IMR-90 (cell line): ENCODE measurements around the gene SPTLC3. TPM values are rescaled to one million over a fixed set of nuclear protein-coding genes. Genes with fewer than 3 reads are reported as not detected.

Experiments
- ATAC-seq: fragments of 200-7000 bp; cut with Tn5 transposase; 2 replicates; pipeline ENCODE4 v1.9.1; 2020; ENCODE audit warnings: low read depth, mild to moderate bottlenecking, moderate library complexity
- BruUV-seq: library from RNA; stranded (reverse); fragments of 400-500 nt; replicated peaks from 2 replicates; lab custom pipeline; 2021; lab: Mats Ljungman, UMichigan
- CTCF ChIA-PET: fragments of 300-600 bp; formaldehyde crosslinking; extraction: SDS; loops from one replicate; lab custom pipeline; 2021; ENCODE audit warnings: antibody characterized with exemption; lab: Yijun Ruan, JAX
- POLR2A ChIA-PET: fragments of 300-600 bp; sonication (Branson Sonifier 250); formaldehyde crosslinking; loops from one replicate; lab custom pipeline; 2022; ENCODE audit warnings: antibody characterized with exemption; ENCODE audit not compliant: unreplicated experiment; lab: Charles Lee
- DNase-seq: peaks from one replicate; pipeline ENCODE4 v3.0.0; 2013
- H2AFZ ChIP-seq: replicated peaks from 2 replicates; pipeline ENCODE3; 2013; ENCODE audit warnings: low read length, mild to moderate bottlenecking; ENCODE audit not compliant: poor library complexity
- H2AK5ac ChIP-seq: 2 replicates; pipeline ENCODE4 v1.6.1; 2013; ENCODE audit warnings: low read depth, low read length, inconsistent platforms
- H2AK9ac ChIP-seq: replicated peaks from 2 replicates; pipeline ENCODE3; 2013; ENCODE audit warnings: mild to moderate bottlenecking, low read depth, low read length, moderate library complexity; ENCODE audit not compliant: poor library complexity
- H2BK120ac ChIP-seq: 2 replicates; pipeline ENCODE4 v1.6.1; 2013; ENCODE audit warnings: low read depth, low read length, inconsistent platforms
- H2BK15ac ChIP-seq: 3 replicates; pipeline ENCODE4 v1.6.1; 2013; ENCODE audit warnings: low read depth, low read length, inconsistent platforms
- H2BK20ac ChIP-seq: 2 replicates; pipeline ENCODE4 v1.6.1; 2013; ENCODE audit warnings: low read depth, mild to moderate bottlenecking, inconsistent platforms, low read length, moderate library complexity
- H2BK5ac ChIP-seq: 2 replicates; pipeline ENCODE4 v1.6.1; 2013; ENCODE audit warnings: mild to moderate bottlenecking, low read depth, low read length, inconsistent platforms; ENCODE audit not compliant: poor library complexity, severe bottlenecking
- H3K14ac ChIP-seq: replicated peaks from 2 replicates; pipeline ENCODE4 v1.6.1; 2013; ENCODE audit warnings: low read depth, low read length, inconsistent platforms
- H3K18ac ChIP-seq: 2 replicates; pipeline ENCODE4 v1.6.1; 2013; ENCODE audit warnings: low read depth, low read length, control low read depth
- H3K23ac ChIP-seq: 2 replicates; pipeline ENCODE4 v1.6.1; 2013; ENCODE audit warnings: low read depth, low read length, inconsistent platforms
- H3K27ac ChIP-seq: 2 replicates; pipeline ENCODE4 v1.5.1; 2013; ENCODE audit warnings: mild to moderate bottlenecking, control low read depth, low read length; ENCODE audit not compliant: insufficient read depth
- H3K27me3 ChIP-seq: 2 replicates; pipeline ENCODE4 v1.6.1; 2013; ENCODE audit warnings: low read length; ENCODE audit not compliant: control insufficient read depth, insufficient read depth
- H3K36me3 ChIP-seq: 2 replicates; pipeline ENCODE4 v1.6.1; 2013; ENCODE audit warnings: low read length, mixed read lengths; ENCODE audit not compliant: control insufficient read depth, insufficient read depth
- H3K4ac ChIP-seq: 2 replicates; pipeline ENCODE4 v1.6.1; 2013; ENCODE audit warnings: low read depth, low read length, inconsistent platforms
- H3K4me1 ChIP-seq: 2 replicates; pipeline ENCODE4 v1.6.1; 2013; ENCODE audit warnings: low read length, mixed read lengths; ENCODE audit not compliant: control insufficient read depth, insufficient read depth
- H3K4me2 ChIP-seq: 2 replicates; pipeline ENCODE4 v1.6.1; 2013; ENCODE audit warnings: low read depth, mild to moderate bottlenecking, control low read depth, low read length, moderate library complexity
- H3K4me3 ChIP-seq: 2 replicates; pipeline ENCODE4 v1.5.1; 2013; ENCODE audit warnings: low read depth, mild to moderate bottlenecking, control low read depth, low read length, moderate library complexity; ENCODE audit not compliant: insufficient read depth
- H3K56ac ChIP-seq: 2 replicates; pipeline ENCODE4 v1.6.1; 2013; ENCODE audit warnings: low read length, inconsistent platforms; ENCODE audit not compliant: insufficient read depth; ENCODE audit errors: extremely low read depth
- H3K79me1 ChIP-seq, 2 experiments: 2 replicates each; pipeline ENCODE4 v1.6.1; 2013; ENCODE audit warnings: low read length in 2 of 2, inconsistent platforms in 1 of 2, low read depth in 1 of 2
- H3K9ac ChIP-seq: 2 replicates; pipeline ENCODE4 v1.6.1; 2013; ENCODE audit warnings: low read depth, low read length, control low read depth
- H3K9me1 ChIP-seq: 2 replicates; pipeline ENCODE4 v1.6.1; 2013; ENCODE audit warnings: low read length, inconsistent platforms; ENCODE audit not compliant: insufficient read depth
- H3K9me3 ChIP-seq: 2 replicates; pipeline ENCODE4 v1.6.1; 2013; ENCODE audit warnings: low read length; ENCODE audit not compliant: control insufficient read depth, insufficient read depth
- H4K20me1 ChIP-seq: 2 replicates; pipeline ENCODE4 v1.6.1; 2013; ENCODE audit warnings: low read length, inconsistent platforms; ENCODE audit not compliant: insufficient read depth
- H4K5ac ChIP-seq: 2 replicates; pipeline ENCODE4 v1.6.1; 2013; ENCODE audit warnings: mild to moderate bottlenecking, low read depth, low read length, control low read depth
- H4K8ac ChIP-seq, 2 experiments: 2 replicates each; pipeline ENCODE4 v1.6.1; 2013; ENCODE audit warnings: low read depth in 2 of 2, low read length in 2 of 2, control low read depth in 1 of 2, inconsistent platforms in 1 of 2
- H4K91ac ChIP-seq: 2 replicates; pipeline ENCODE4 v1.6.1; 2013; ENCODE audit warnings: low read depth, low read length, inconsistent platforms; ENCODE audit not compliant: insufficient read depth
- BHLHE40 ChIP-seq: fragments of 150-350 bp; IDR thresholded peaks from 2 replicates; pipeline ENCODE4 v1.6.1; 2016; ENCODE audit warnings: mild to moderate bottlenecking, low read depth, low read length
- CEBPB ChIP-seq: IDR thresholded peaks from 2 replicates; pipeline ENCODE4 v1.6.1; 2012; ENCODE audit warnings: low read depth, low read length, improper control_type of control experiment
- CHD1 ChIP-seq: IDR thresholded peaks from 2 replicates; pipeline ENCODE4 v1.6.1; 2012; ENCODE audit warnings: low read depth, low read length, improper control_type of control experiment
- CTCF ChIP-seq: conservative IDR thresholded peaks from 2 replicates; pipeline ENCODE4 v1.5.1; 2012; ENCODE audit warnings: mild to moderate bottlenecking, low read depth, low read length, improper control_type of control experiment
- FOS ChIP-seq: fragments of 150-350 bp; IDR thresholded peaks from 2 replicates; pipeline ENCODE4 v1.6.1; 2016; ENCODE audit warnings: low read depth, low read length
- MAFK ChIP-seq: IDR thresholded peaks from 2 replicates; pipeline ENCODE4 v1.6.1; 2012; ENCODE audit warnings: low read depth, low read length, improper control_type of control experiment
- MAZ ChIP-seq: IDR thresholded peaks from 2 replicates; pipeline ENCODE4 v1.6.1; 2012; ENCODE audit warnings: low read depth, mild to moderate bottlenecking, low read length, improper control_type of control experiment, moderate library complexity, borderline replicate concordance
- MXI1 ChIP-seq: IDR thresholded peaks from 2 replicates; pipeline ENCODE4 v1.6.1; 2012; ENCODE audit warnings: low read depth, mild to moderate bottlenecking, low read length, moderate library complexity, borderline replicate concordance
- POLR2A ChIP-seq: IDR thresholded peaks from 2 replicates; pipeline ENCODE4 v1.6.1; 2012; ENCODE audit warnings: mild to moderate bottlenecking, low read depth, low read length
- RAD21 ChIP-seq: IDR thresholded peaks from 2 replicates; pipeline ENCODE4 v1.6.1; 2012; ENCODE audit warnings: low read length, improper control_type of control experiment
- RCOR1 ChIP-seq: IDR thresholded peaks from 2 replicates; pipeline ENCODE4 v1.6.1; 2012; ENCODE audit warnings: mild to moderate bottlenecking, low read length, improper control_type of control experiment; ENCODE audit not compliant: insufficient replicate concordance
- RFX5 ChIP-seq: IDR thresholded peaks from 2 replicates; pipeline ENCODE4 v1.8.0; 2012; ENCODE audit warnings: low read depth, mild to moderate bottlenecking, low read length, moderate library complexity
- SMC3 ChIP-seq: fragments of 150-350 bp; IDR thresholded peaks from 2 replicates; pipeline ENCODE4 v1.6.1; 2016; ENCODE audit warnings: low read depth, mild to moderate bottlenecking, antibody characterized with exemption, low read length, moderate library complexity
- dilution Hi-C: fragments of 300-500 bp; cut with HindIII; formaldehyde crosslinking; loops from one replicate; pipeline ENCODE4 v1.14.3; 2018; ENCODE audit warnings: low sequenced_read_pairs; ENCODE audit not compliant: unreplicated experiment
- in situ Hi-C: fragments of 300-500 bp; cut with MboI; formaldehyde crosslinking; loops from 3 replicates; pipeline ENCODE4 v1.14.3; 2019; ENCODE audit warnings: low sequenced_read_pairs, inconsistent platforms, mixed read lengths
- intact Hi-C: fragments of 100-400 bp; cut with micrococcal nuclease; formaldehyde crosslinking; loops from 2 replicates; pipeline ENCODE4 v1.10.0; 2022
- polyA plus RNA-seq, 3 experiments: library from polyadenylated mRNA; depleted of rRNA; stranded (reverse); fragments of >200 nt; gene quantifications; 2 replicates each; pipeline ENCODE4 v1.2.3, GENCODE V29; 2012; ENCODE audit warnings: low replicate concordance in 1 of 3
- total RNA-seq: library from RNA; depleted of rRNA; stranded (reverse); fragments of >200 nt; gene quantifications from 2 replicates; pipeline ENCODE4 v1.2.3, GENCODE V29; 2012

The SPTLC3 gene
- total and polyA plus RNA-seq, 2 of the 4 experiments (the other 2 are of a cell fraction) = 0.44 to 1.6 TPM

DNA sequence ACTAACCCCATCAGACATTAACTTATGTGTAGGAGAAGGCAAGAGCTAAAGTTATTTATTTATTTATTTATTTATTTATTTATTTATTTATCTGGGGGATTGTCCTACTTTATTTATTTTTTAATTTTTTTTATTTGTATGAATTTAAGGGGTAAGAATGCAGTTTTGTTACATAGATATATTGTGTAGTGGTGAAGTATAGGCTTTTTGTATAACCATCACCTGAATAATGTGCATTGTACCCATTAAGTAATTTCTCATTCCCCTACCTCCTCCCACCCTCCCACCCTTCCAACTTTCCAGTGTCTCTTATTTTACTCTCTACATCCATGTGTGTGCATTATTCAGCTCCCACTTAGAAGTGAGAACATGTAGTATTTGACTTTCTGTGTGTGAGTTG is 51.6 kb downstream of the SPTLC3 start:
- Histone ChIP-seq H2BK5ac (no peak overlapping the region), H3K27me3 (no peaks in the 10 kb centered on the region), H3K79me1 (no peaks in the 10 kb centered on the region), H2AK5ac (no peak overlapping the region), H3K4me2 (no peak overlapping the region), H3K9me1 (no peaks in the 10 kb centered on the region), H3K4me3 (no peak overlapping the region), H4K5ac (no peak overlapping the region), H2AFZ (no peak overlapping the region), H3K23ac (no peak overlapping the region), H3K4ac (no peak overlapping the region), H3K56ac (no peak overlapping the region), H4K91ac (no peak overlapping the region), H2BK120ac (no peak overlapping the region), H3K9me3 (no peaks in the 10 kb centered on the region), H3K27ac (no peak overlapping the region), H3K4me1 (no peaks in the 10 kb centered on the region), H2BK20ac (no peak overlapping the region), H2AK9ac (no peak overlapping the region), H3K36me3 (no peaks in the 10 kb centered on the region), H2BK15ac (no peak overlapping the region), H4K20me1 (no peaks in the 10 kb centered on the region), H4K8ac (no peak overlapping the region), H3K18ac (no peak overlapping the region), H3K9ac (no peak overlapping the region), H3K14ac (no peak overlapping the region)
- POLR2A ChIA-PET = no interaction called here
- ATAC-seq (no peak), DNase-seq (no peak)
- no peak for TF ChIP-seq RFX5
- TF ChIP-seq SMC3 = no peak
- no peak for TF ChIP-seq MAZ
- TF ChIP-seq MXI1 = no peak
- TF ChIP-seq RAD21 = no peak
- TF ChIP-seq POLR2A = no peak
- TF ChIP-seq CHD1 = no peak
- no peak for TF ChIP-seq BHLHE40
- TF ChIP-seq CTCF = no peak
- TF ChIP-seq FOS = no peak
- TF ChIP-seq CEBPB = no peak
- TF ChIP-seq MAFK = no peak
- no peak for TF ChIP-seq RCOR1
- dilution Hi-C loops = no loop called here
- in situ Hi-C loops = no loop called here
- intact Hi-C loops = no loop called here
- BruUV-seq = no TSS peak
- CTCF ChIA-PET = no interaction called here
